ENCODE measurements around the gene BEST1.

Gene BEST1

GRCh38 chr11:61916737-61917333 lies 33.3 kb upstream of the BEST1 start:
- no peak for DNase-seq (ENCODE audit: low spot score)

GRCh38 chr11:61917334-61918109 lies 32.6 kb upstream of the BEST1 start, which contains the start of gene RAB3IL1:
Gene RAB3IL1, minus strand, starts transcription at chr11:61917566. Its CDS starts 199 bp downstream, at chr11:61917367.
- DNase-seq (ENCODE audit: low spot score) = peak; percentile 94

GRCh38 chr11:61918251-61918937 lies 31.8 kb upstream of the BEST1 start:
- DNase-seq (ENCODE audit: low spot score) = peak; percentile 4

GRCh38 chr11:61918938-61919704 lies 31.0 kb upstream of the BEST1 start:
- peak; percentile 10 for DNase-seq (ENCODE audit: low spot score)

- DNase-seq (ENCODE audit: low spot score) = peak; percentile 2
These were observed 30.2 kb upstream of the BEST1 start for GRCh38 chr11:61919705-61920631.

- no peak for DNase-seq (ENCODE audit: low spot score)
These were observed 28.7 kb upstream of the BEST1 start for GRCh38 chr11:61921446-61921845.

- peak; percentile 91 for DNase-seq (ENCODE audit: low spot score)
These were observed 27.6 kb upstream of the BEST1 start for GRCh38 chr11:61922539-61922938.

GRCh38 chr11:61923166-61924063 lies 26.7 kb upstream of the BEST1 start:
- peak; percentile 74 for DNase-seq (ENCODE audit: low spot score)

GRCh38 chr11:61924064-61924455 lies 26.1 kb upstream of the BEST1 start:
- DNase-seq (ENCODE audit: low spot score) = peak; percentile 2

GRCh38 chr11:61925736-61926135 lies 24.4 kb upstream of the BEST1 start:
- no peak for DNase-seq (ENCODE audit: low spot score)

- no peak for DNase-seq (ENCODE audit: low spot score)
These were observed 23.9 kb upstream of the BEST1 start for GRCh38 chr11:61926235-61926634.

GRCh38 chr11:61927501-61927900 lies 22.6 kb upstream of the BEST1 start:
- no peak for DNase-seq (ENCODE audit: low spot score)

- DNase-seq (ENCODE audit: low spot score) = peak; percentile 59
These were observed 21.5 kb upstream of the BEST1 start for GRCh38 chr11:61928606-61929005.

GRCh38 chr11:61930933-61931332 lies 19.2 kb upstream of the BEST1 start:
- no peak for DNase-seq (ENCODE audit: low spot score)

- DNase-seq (ENCODE audit: low spot score) = no peak
These were observed 14.3 kb upstream of the BEST1 start for GRCh38 chr11:61935861-61936260.

GRCh38 chr11:61940466-61940865 lies 9.7 kb upstream of the BEST1 start:
- no peak for DNase-seq (ENCODE audit: low spot score)

- DNase-seq (ENCODE audit: low spot score) = no peak
These were observed 5.0 kb upstream of the BEST1 start for GRCh38 chr11:61945191-61945590.

GRCh38 chr11:61946894-61947293 lies 3.3 kb upstream of the BEST1 start:
- DNase-seq (ENCODE audit: low spot score) = no peak

- peak; percentile 91 for DNase-seq (ENCODE audit: low spot score)
These were observed 2.5 kb upstream of the BEST1 start for GRCh38 chr11:61947486-61948210.

Measured in AG20443 (cell line).